Karpas-422 (cell line): ENCODE measurements around the gene SEMA5B. TPM values are rescaled to one million over a fixed set of nuclear protein-coding genes. Genes with fewer than 3 reads are reported as not detected.

Experiments used
- DNase-seq: peaks from one replicate; pipeline ENCODE4 v3.0.0-alpha.2; 2015
- H2AFZ ChIP-seq: fragments of 200-600 bp; sonication (generic); 2 replicates; pipeline ENCODE4 v1.6.1; 2014; ENCODE audit warnings: antibody characterized with exemption, low read length, mixed read lengths
- H3K27ac ChIP-seq: fragments of 200-600 bp; sonication (generic); 2 replicates; pipeline ENCODE4 v1.5.1; 2014; ENCODE audit warnings: mild to moderate bottlenecking, low read length, moderate library complexity
- H3K27me3 ChIP-seq: fragments of 200-600 bp; sonication (generic); 2 replicates; pipeline ENCODE4 v1.6.1; 2014; ENCODE audit warnings: low read length, mixed read lengths
- H3K36me3 ChIP-seq: fragments of 200-600 bp; sonication (generic); 2 replicates; pipeline ENCODE4 v1.6.1; 2014; ENCODE audit warnings: low read length, mixed read lengths; ENCODE audit not compliant: insufficient read depth
- H3K4me1 ChIP-seq: fragments of 200-600 bp; sonication (generic); 2 replicates; pipeline ENCODE4 v1.6.1; 2014; ENCODE audit warnings: mild to moderate bottlenecking, low read length, mixed read lengths
- H3K4me2 ChIP-seq: fragments of 200-600 bp; sonication (generic); 2 replicates; pipeline ENCODE4 v1.6.1; 2014; ENCODE audit warnings: low read length, low read depth, mild to moderate bottlenecking; ENCODE audit not compliant: poor library complexity, severe bottlenecking
- H3K4me3 ChIP-seq: fragments of 200-600 bp; sonication (generic); 2 replicates; pipeline ENCODE4 v1.5.1; 2014; ENCODE audit warnings: mild to moderate bottlenecking, antibody characterized with exemption, low read length, mixed read lengths
- H3K79me2 ChIP-seq: fragments of 200-600 bp; sonication (generic); 2 replicates; pipeline ENCODE4 v1.6.1; 2014; ENCODE audit warnings: mild to moderate bottlenecking, low read length, mixed read lengths
- H3K9ac ChIP-seq: fragments of 200-600 bp; sonication (generic); 2 replicates; pipeline ENCODE4 v1.6.0; 2014; ENCODE audit warnings: low read length
- H3K9me2 ChIP-seq: fragments of 200-600 bp; sonication (generic), shearing (Covaris generic); replicated peaks from 2 replicates; pipeline ENCODE4 v1.6.0; 2014; ENCODE audit warnings: mild to moderate bottlenecking, low read length, moderate library complexity; ENCODE audit not compliant: insufficient read depth
- H3K9me3 ChIP-seq: fragments of 300-700, 200-600 bp; sonication (generic); 2 replicates; pipeline ENCODE4 v1.6.1; 2014; ENCODE audit warnings: low read length, mixed read lengths
- H4K20me1 ChIP-seq: fragments of 200-600 bp; sonication (generic); 2 replicates; pipeline ENCODE4 v1.6.1; 2014; ENCODE audit warnings: mild to moderate bottlenecking, antibody characterized with exemption, low read length, low read depth; ENCODE audit not compliant: insufficient read depth
- total RNA-seq: library from RNA; depleted of rRNA; stranded (reverse); fragments of >200 nt; shearing (Covaris generic); gene quantifications from 2 replicates; pipeline ENCODE4 v1.2.3, GENCODE V29; 2014; ENCODE audit warnings: low replicate concordance

The SEMA5B gene
- total RNA-seq, 1 experiment from 2014 or later = not detected

DNA sequence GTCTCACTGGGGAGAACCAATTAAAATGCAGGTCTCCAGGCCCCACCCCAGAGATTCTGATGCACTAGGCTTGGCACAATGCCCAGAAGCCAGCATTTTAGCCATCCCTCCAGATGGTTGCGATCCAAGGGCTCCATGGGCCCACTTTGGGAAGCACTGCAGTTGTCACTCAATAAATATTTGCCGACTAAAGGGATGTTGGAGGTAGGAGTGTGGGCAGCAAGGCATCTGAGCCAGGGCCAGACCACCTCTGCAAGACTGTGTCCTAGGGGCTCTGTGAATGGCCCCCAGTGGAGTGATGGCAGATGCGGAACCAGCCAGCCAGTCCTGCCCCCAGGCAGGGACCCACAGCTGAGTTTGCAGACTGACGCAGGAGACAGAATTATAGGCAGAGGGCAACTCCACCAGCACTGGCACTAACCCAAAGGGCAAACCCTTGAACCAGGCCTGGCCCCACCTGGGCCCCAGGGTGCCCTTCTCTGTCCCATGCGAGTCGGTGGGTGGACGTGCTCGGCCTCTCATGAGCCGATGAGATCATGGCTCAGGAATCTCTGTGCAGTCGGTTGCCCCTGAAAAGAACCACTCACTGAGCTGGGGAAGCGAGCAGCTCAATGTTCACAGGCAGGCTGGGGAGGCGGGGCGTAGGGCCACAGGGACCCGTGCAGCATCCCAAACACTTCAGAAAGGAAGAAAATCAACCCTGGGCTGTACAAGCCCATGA lies 49.7 kb downstream of the SEMA5B start:
- no peak overlapping the region for H3K4me2 ChIP-seq
- no peaks in the 10 kb centered on the region for H3K9me3 ChIP-seq
- peaks cover 4% of the 10 kb centered on the region; the same call in 1 of the 2 replicates for H4K20me1 ChIP-seq
- H2AFZ ChIP-seq = no peak overlapping the region
- DNase-seq = no peak
- H3K27me3 ChIP-seq = no peaks in the 10 kb centered on the region
- H3K27ac ChIP-seq = no peak overlapping the region
- H3K4me1 ChIP-seq = peaks cover 36% of the 10 kb centered on the region
- H3K79me2 ChIP-seq = no peaks in the 10 kb centered on the region
- no peaks in the 10 kb centered on the region for H3K36me3 ChIP-seq
- no peak overlapping the region for H3K4me3 ChIP-seq
- H3K9ac ChIP-seq = no peak overlapping the region
- no peaks in the 10 kb centered on the region for H3K9me2 ChIP-seq

GRCh38 chr3:122975924-122976293 lies 51.7 kb downstream of the SEMA5B start:
- Histone ChIP-seq H3K9ac (peak overlapping the region; percentile 37), H3K27me3 (no peaks in the 10 kb centered on the region), H4K20me1 (peaks cover 8% of the 10 kb centered on the region; the same call in 1 of the 2 replicates), H3K27ac (peak overlapping the region; percentile 57), H3K9me2 (no peaks in the 10 kb centered on the region), H2AFZ (no peak overlapping the region), H3K36me3 (no peaks in the 10 kb centered on the region), H3K79me2 (no peaks in the 10 kb centered on the region), H3K9me3 (no peaks in the 10 kb centered on the region), H3K4me1 (peaks cover 48% of the 10 kb centered on the region), H3K4me2 (peak overlapping the region; percentile 62), H3K4me3 (peak overlapping the region; percentile 42)
- DNase-seq = peak; percentile 88

DNA sequence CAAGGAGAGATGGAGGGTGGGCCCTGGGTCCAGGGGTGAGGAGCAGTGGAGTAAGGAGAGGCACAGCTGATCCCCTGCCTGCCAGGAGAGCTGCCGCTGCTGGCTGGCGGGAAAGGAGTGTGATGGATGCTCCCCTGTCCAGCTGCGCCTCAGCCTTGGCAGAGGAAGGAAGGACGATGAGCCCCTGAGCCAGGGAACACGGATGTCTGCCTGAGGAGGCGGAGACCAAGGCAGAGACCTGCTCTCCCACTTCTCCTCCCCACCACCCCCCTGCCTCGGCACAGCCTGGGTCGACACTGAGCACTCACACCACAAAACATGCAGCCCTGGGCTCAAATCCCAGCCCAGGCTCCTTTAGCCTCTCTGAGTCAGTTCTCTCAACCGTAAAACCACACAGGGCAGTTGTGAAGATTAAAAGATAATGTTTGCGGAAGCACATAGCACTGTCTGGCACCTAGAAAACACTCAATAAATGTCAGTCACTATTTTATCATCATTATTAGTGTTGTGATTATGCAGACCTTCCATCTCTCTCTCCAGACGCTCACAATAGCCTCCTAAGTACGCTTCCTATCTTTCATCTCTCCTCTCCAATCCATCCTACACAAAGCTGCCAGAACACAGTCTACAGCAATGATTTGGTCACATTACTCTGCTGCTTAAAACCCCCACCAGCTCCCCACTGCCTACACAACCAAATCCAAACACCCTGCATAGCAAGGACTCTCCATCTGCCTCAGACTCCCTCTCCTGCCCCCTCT lies 52.2 kb downstream of the SEMA5B start:
- Histone ChIP-seq H3K9me3 (no peaks in the 10 kb centered on the region), H3K27ac (peak overlapping the region; percentile 57), H3K4me3 (peak overlapping the region; percentile 42), H3K4me1 (peaks cover 48% of the 10 kb centered on the region), H4K20me1 (peaks cover 8% of the 10 kb centered on the region; the same call in 1 of the 2 replicates), H3K9me2 (no peaks in the 10 kb centered on the region), H3K79me2 (no peaks in the 10 kb centered on the region), H3K36me3 (no peaks in the 10 kb centered on the region), H3K4me2 (peak overlapping the region; percentile 62), H2AFZ (no peak overlapping the region), H3K9ac (peak overlapping the region; percentile 37), H3K27me3 (no peaks in the 10 kb centered on the region)
- peak; percentile 78 for DNase-seq

GRCh38 chr3:122974764-122975162 lies 52.8 kb downstream of the SEMA5B start:
- no peaks in the 10 kb centered on the region for H3K79me2 ChIP-seq
- H3K9me3 ChIP-seq = no peaks in the 10 kb centered on the region
- peaks cover 8% of the 10 kb centered on the region; the same call in 1 of the 2 replicates for H4K20me1 ChIP-seq
- peak overlapping the region; percentile 62 for H3K4me2 ChIP-seq
- H3K4me1 ChIP-seq = peaks cover 51% of the 10 kb centered on the region
- peak overlapping the region; percentile 42 for H3K4me3 ChIP-seq
- H3K9ac ChIP-seq = peak overlapping the region; percentile 37
- H3K27ac ChIP-seq = 0 out of 2 replicates have a peak overlapping the region, but pooled peaks have one; percentile 57
- no peaks in the 10 kb centered on the region for H3K9me2 ChIP-seq
- no peak overlapping the region for H2AFZ ChIP-seq
- no peak for DNase-seq
- H3K27me3 ChIP-seq = no peaks in the 10 kb centered on the region
- no peaks in the 10 kb centered on the region for H3K36me3 ChIP-seq

GRCh38 chr3:122973893-122974615 lies 53.5 kb downstream of the SEMA5B start:
- no peak overlapping the region for H3K4me3 ChIP-seq
- H3K27ac ChIP-seq = no peak overlapping the region
- H4K20me1 ChIP-seq = peaks cover 8% of the 10 kb centered on the region; the same call in 1 of the 2 replicates
- H3K4me2 ChIP-seq = peak overlapping the region; percentile 62
- H3K9ac ChIP-seq = no peak overlapping the region
- H3K9me2 ChIP-seq = no peaks in the 10 kb centered on the region
- H3K9me3 ChIP-seq = no peaks in the 10 kb centered on the region
- no peak for DNase-seq
- no peak overlapping the region for H2AFZ ChIP-seq
- H3K79me2 ChIP-seq = no peaks in the 10 kb centered on the region
- H3K4me1 ChIP-seq = peaks cover 55% of the 10 kb centered on the region
- no peaks in the 10 kb centered on the region for H3K36me3 ChIP-seq
- H3K27me3 ChIP-seq = no peaks in the 10 kb centered on the region

GRCh38 chr3:122972141-122972540 lies 55.4 kb downstream of the SEMA5B start:
- peaks cover 12% of the 10 kb centered on the region; the same call in 1 of the 2 replicates for H4K20me1 ChIP-seq
- no peaks in the 10 kb centered on the region for H3K9me3 ChIP-seq

GRCh38 chr3:122969585-122970469 lies 57.7 kb downstream of the SEMA5B start:
- DNase-seq = no peak
- Histone ChIP-seq H3K9me2 (no peaks in the 10 kb centered on the region), H3K4me1 (peaks cover 40% of the 10 kb centered on the region), H3K4me2 (no peak overlapping the region), H3K9me3 (no peaks in the 10 kb centered on the region), H2AFZ (no peak overlapping the region), H3K4me3 (no peak overlapping the region), H3K79me2 (no peaks in the 10 kb centered on the region), H3K9ac (no peak overlapping the region), H3K36me3 (no peaks in the 10 kb centered on the region), H3K27me3 (no peaks in the 10 kb centered on the region), H3K27ac (no peak overlapping the region), H4K20me1 (peaks cover 12% of the 10 kb centered on the region; the same call in 1 of the 2 replicates)

More at GRCh38 chr3:122972141-122972540, 55.4 kb downstream of the SEMA5B start:
- Histone ChIP-seq H2AFZ (no peak overlapping the region), H3K36me3 (no peaks in the 10 kb centered on the region), H3K27me3 (no peaks in the 10 kb centered on the region), H3K4me2 (peak overlapping the region; percentile 16), H3K4me3 (no peak overlapping the region), H3K79me2 (no peaks in the 10 kb centered on the region), H3K27ac (no peak overlapping the region), H3K9ac (no peak overlapping the region), H3K9me2 (no peaks in the 10 kb centered on the region), H3K4me1 (peaks cover 62% of the 10 kb centered on the region)
- no peak for DNase-seq
